Karpas-422 (cell line): ENCODE data around the gene ANKRD63. TPM values are rescaled to one million over a fixed set of nuclear protein-coding genes. Genes with fewer than 3 reads are reported as not detected.

Experiments used
- DNase-seq: peaks from one replicate; pipeline ENCODE4 v3.0.0-alpha.2; 2015
- H2AFZ ChIP-seq: fragments of 200-600 bp; sonication (generic); 2 replicates; pipeline ENCODE4 v1.6.1; 2014; ENCODE audit warnings: antibody characterized with exemption, low read length, mixed read lengths
- H3K27ac ChIP-seq: fragments of 200-600 bp; sonication (generic); 2 replicates; pipeline ENCODE4 v1.5.1; 2014; ENCODE audit warnings: mild to moderate bottlenecking, low read length, moderate library complexity
- H3K27me3 ChIP-seq: fragments of 200-600 bp; sonication (generic); 2 replicates; pipeline ENCODE4 v1.6.1; 2014; ENCODE audit warnings: low read length, mixed read lengths
- H3K36me3 ChIP-seq: fragments of 200-600 bp; sonication (generic); 2 replicates; pipeline ENCODE4 v1.6.1; 2014; ENCODE audit warnings: low read length, mixed read lengths; ENCODE audit not compliant: insufficient read depth
- H3K4me1 ChIP-seq: fragments of 200-600 bp; sonication (generic); 2 replicates; pipeline ENCODE4 v1.6.1; 2014; ENCODE audit warnings: mild to moderate bottlenecking, low read length, mixed read lengths
- H3K4me2 ChIP-seq: fragments of 200-600 bp; sonication (generic); 2 replicates; pipeline ENCODE4 v1.6.1; 2014; ENCODE audit warnings: low read length, low read depth, mild to moderate bottlenecking; ENCODE audit not compliant: poor library complexity, severe bottlenecking
- H3K4me3 ChIP-seq: fragments of 200-600 bp; sonication (generic); 2 replicates; pipeline ENCODE4 v1.5.1; 2014; ENCODE audit warnings: mild to moderate bottlenecking, antibody characterized with exemption, low read length, mixed read lengths
- H3K79me2 ChIP-seq: fragments of 200-600 bp; sonication (generic); 2 replicates; pipeline ENCODE4 v1.6.1; 2014; ENCODE audit warnings: mild to moderate bottlenecking, low read length, mixed read lengths
- H3K9ac ChIP-seq: fragments of 200-600 bp; sonication (generic); 2 replicates; pipeline ENCODE4 v1.6.0; 2014; ENCODE audit warnings: low read length
- H3K9me2 ChIP-seq: fragments of 200-600 bp; sonication (generic), shearing (Covaris generic); replicated peaks from 2 replicates; pipeline ENCODE4 v1.6.0; 2014; ENCODE audit warnings: mild to moderate bottlenecking, low read length, moderate library complexity; ENCODE audit not compliant: insufficient read depth
- H3K9me3 ChIP-seq: fragments of 300-700, 200-600 bp; sonication (generic); 2 replicates; pipeline ENCODE4 v1.6.1; 2014; ENCODE audit warnings: low read length, mixed read lengths
- H4K20me1 ChIP-seq: fragments of 200-600 bp; sonication (generic); 2 replicates; pipeline ENCODE4 v1.6.1; 2014; ENCODE audit warnings: mild to moderate bottlenecking, antibody characterized with exemption, low read length, low read depth; ENCODE audit not compliant: insufficient read depth
- total RNA-seq: library from RNA; depleted of rRNA; stranded (reverse); fragments of >200 nt; shearing (Covaris generic); gene quantifications from 2 replicates; pipeline ENCODE4 v1.2.3, GENCODE V29; 2014; ENCODE audit warnings: low replicate concordance

ANKRD63 gene
- total RNA-seq, 1 experiment from 2014 or later: not detected

DNA sequence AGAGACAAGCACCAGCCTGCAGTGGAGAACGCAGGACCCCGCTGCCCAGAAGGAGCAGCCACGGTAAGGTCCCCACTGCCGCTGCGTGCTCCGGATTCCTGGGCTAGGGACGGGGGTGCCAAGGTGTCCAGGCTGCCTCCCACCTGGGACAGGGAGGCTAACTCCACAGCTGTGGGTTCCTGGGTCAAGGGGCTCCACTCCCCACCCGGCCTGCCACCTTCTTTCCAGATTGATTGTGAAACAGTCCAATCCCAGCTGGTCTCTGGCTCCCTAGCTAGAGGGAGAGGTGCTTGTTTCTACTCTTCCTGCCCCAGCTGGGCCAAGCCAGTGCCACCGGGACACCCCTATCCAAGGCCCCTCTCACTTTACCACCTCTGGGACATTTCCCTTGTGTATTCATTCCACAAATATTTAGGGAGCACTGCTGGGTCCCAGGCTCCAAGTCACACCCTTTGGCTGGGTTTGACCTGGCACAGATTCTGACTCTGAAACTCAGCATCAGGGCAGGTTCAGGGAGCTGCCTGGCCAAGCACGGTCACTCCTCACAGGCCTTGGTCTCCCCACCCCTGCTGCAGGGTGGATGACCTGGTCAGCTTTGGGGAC lies 42.1 kb downstream of the ANKRD63 start:
- Histone ChIP-seq H3K4me3 (no peak overlapping the region), H3K9me2 (no peaks in the 10 kb centered on the region), H3K36me3 (no peaks in the 10 kb centered on the region), H3K27me3 (no peaks in the 10 kb centered on the region), H3K79me2 (no peaks in the 10 kb centered on the region), H2AFZ (no peak overlapping the region), H3K4me2 (no peak overlapping the region), H4K20me1 (no peaks in the 10 kb centered on the region), H3K4me1 (peaks cover 24% of the 10 kb centered on the region), H3K9me3 (no peaks in the 10 kb centered on the region), H3K9ac (no peak overlapping the region), H3K27ac (no peak overlapping the region)
- no peak for DNase-seq

GRCh38 chr15:40239693-40240618 lies 42.9 kb downstream of the ANKRD63 start:
- peak overlapping the region; percentile 96 for H3K4me2 ChIP-seq
- peak overlapping the region; percentile 72; the same call in 1 of the 2 replicates for H3K4me3 ChIP-seq
- H2AFZ ChIP-seq: no peak overlapping the region
- peaks cover 32% of the 10 kb centered on the region for H3K4me1 ChIP-seq
- H3K9me2 ChIP-seq: no peaks in the 10 kb centered on the region
- H4K20me1 ChIP-seq: no peaks in the 10 kb centered on the region
- peak overlapping the region; percentile 60 for H3K9ac ChIP-seq
- no peaks in the 10 kb centered on the region for H3K36me3 ChIP-seq
- no peak for DNase-seq
- H3K79me2 ChIP-seq: no peaks in the 10 kb centered on the region
- no peak overlapping the region for H3K27ac ChIP-seq
- H3K27me3 ChIP-seq: no peaks in the 10 kb centered on the region
- no peaks in the 10 kb centered on the region for H3K9me3 ChIP-seq

- no peaks in the 10 kb centered on the region for H3K9me3 ChIP-seq
- H3K27ac ChIP-seq: no peak overlapping the region
- peak overlapping the region; percentile 72 for H3K4me3 ChIP-seq
- no peaks in the 10 kb centered on the region for H3K79me2 ChIP-seq
- H3K4me2 ChIP-seq: peak overlapping the region; percentile 96
- H3K9me2 ChIP-seq: no peaks in the 10 kb centered on the region
- H3K4me1 ChIP-seq: peaks cover 38% of the 10 kb centered on the region
- no peaks in the 10 kb centered on the region for H4K20me1 ChIP-seq
- no peaks in the 10 kb centered on the region for H3K27me3 ChIP-seq
- H2AFZ ChIP-seq: peak overlapping the region; percentile 86; the same call in 1 of the 2 replicates
- H3K36me3 ChIP-seq: no peaks in the 10 kb centered on the region
- DNase-seq: no peak
- H3K9ac ChIP-seq: peak overlapping the region; percentile 60
These were observed 43.5 kb downstream of the ANKRD63 start for GRCh38 chr15:40239404-40239692.

GRCh38 chr15:40238532-40239403 lies 44.1 kb downstream of the ANKRD63 start, which contains the start of gene PAK6:
Gene PAK6, plus strand, starts transcription at chr15:40239063. Its CDS starts 25,723 bp downstream, at chr15:40264786.
- peaks cover 44% of the 10 kb centered on the region for H3K4me1 ChIP-seq
- H3K9ac ChIP-seq: peak within 1 kb of the TSS; percentile 60
- no peaks in the 10 kb centered on the region for H3K9me3 ChIP-seq
- no peaks in the 10 kb centered on the region for H3K36me3 ChIP-seq
- H2AFZ ChIP-seq: peak within 1 kb of the TSS; percentile 86; the same call in 1 of the 2 replicates
- no peaks in the 10 kb centered on the region for H3K27me3 ChIP-seq
- peak; percentile 89 for DNase-seq
- H3K79me2 ChIP-seq: no peaks in the 10 kb centered on the region
- peak within 1 kb of the TSS; percentile 72 for H3K4me3 ChIP-seq
- no peak within 1 kb of the TSS for H3K27ac ChIP-seq
- H3K9me2 ChIP-seq: no peaks in the 10 kb centered on the region
- no peaks in the 10 kb centered on the region for H4K20me1 ChIP-seq
- peak within 1 kb of the TSS; percentile 96 for H3K4me2 ChIP-seq

- H4K20me1 ChIP-seq: no peaks in the 10 kb centered on the region
- peak overlapping the region; percentile 7; the same call in 1 of the 2 replicates for H2AFZ ChIP-seq
- H3K36me3 ChIP-seq: no peaks in the 10 kb centered on the region
- H3K9me3 ChIP-seq: no peaks in the 10 kb centered on the region
- peaks cover 51% of the 10 kb centered on the region for H3K4me1 ChIP-seq
- H3K79me2 ChIP-seq: no peaks in the 10 kb centered on the region
- DNase-seq: peak; percentile 81
- H3K27me3 ChIP-seq: no peaks in the 10 kb centered on the region
- H3K9ac ChIP-seq: peak overlapping the region; percentile 40
- peak overlapping the region; percentile 45 for H3K4me2 ChIP-seq
- peak overlapping the region; percentile 76 for H3K27ac ChIP-seq
- no peaks in the 10 kb centered on the region for H3K9me2 ChIP-seq
- peak overlapping the region; percentile 9; the same call in 1 of the 2 replicates for H3K4me3 ChIP-seq
These were observed 47.5 kb downstream of the ANKRD63 start for GRCh38 chr15:40235201-40235885.

GRCh38 chr15:40234783-40235182 lies 48.1 kb downstream of the ANKRD63 start:
- H3K4me2 ChIP-seq: peak overlapping the region; percentile 45
- H3K9me2 ChIP-seq: no peaks in the 10 kb centered on the region
- peak; percentile 45 for DNase-seq
- H3K9me3 ChIP-seq: no peaks in the 10 kb centered on the region
- no peaks in the 10 kb centered on the region for H3K27me3 ChIP-seq
- H3K4me3 ChIP-seq: peak overlapping the region; percentile 9; the same call in 1 of the 2 replicates
- H3K27ac ChIP-seq: peak overlapping the region; percentile 76
- H3K9ac ChIP-seq: peak overlapping the region; percentile 40
- H4K20me1 ChIP-seq: no peaks in the 10 kb centered on the region
- H3K4me1 ChIP-seq: peaks cover 49% of the 10 kb centered on the region
- H2AFZ ChIP-seq: peak overlapping the region; percentile 7; the same call in 1 of the 2 replicates
- no peaks in the 10 kb centered on the region for H3K79me2 ChIP-seq
- H3K36me3 ChIP-seq: no peaks in the 10 kb centered on the region

GRCh38 chr15:40233727-40234577 lies 48.9 kb downstream of the ANKRD63 start:
- Histone ChIP-seq H3K36me3 (no peaks in the 10 kb centered on the region), H3K9me2 (no peaks in the 10 kb centered on the region), H3K27ac (peak overlapping the region; percentile 76), H3K4me3 (no peak overlapping the region), H3K9ac (0 out of 2 replicates have a peak overlapping the region, but pooled peaks have one; percentile 40), H4K20me1 (no peaks in the 10 kb centered on the region), H2AFZ (no peak overlapping the region), H3K27me3 (no peaks in the 10 kb centered on the region), H3K9me3 (no peaks in the 10 kb centered on the region), H3K4me1 (peaks cover 41% of the 10 kb centered on the region), H3K4me2 (peak overlapping the region; percentile 45), H3K79me2 (no peaks in the 10 kb centered on the region)
- no peak for DNase-seq
